GM20431 (cell line): Measurements from ENCODE around the gene TNNI2.
"Not testable (repeated sequence)": the region's sequence is repeated elsewhere in the genome, so short reads cannot be mapped to it uniquely, and the experiment has no call there.

Experiments
- in situ Hi-C: fragments of 300-500 bp; cut with MseI, MboI; formaldehyde crosslinking; loops from one replicate; pipeline ENCODE4 v1.15.0; 2020; ENCODE audit warnings: low sequenced_read_pairs; ENCODE audit not compliant: unreplicated experiment

TNNI2 gene

GRCh38 chr11:1870326-1870696, 31.5 kb downstream of the TNNI2 start:
- in situ Hi-C loops, result no loop called here

GRCh38 chr11:1870721-1871466, 32.1 kb downstream of the TNNI2 start:
- in situ Hi-C loops, result no loop called here

- in situ Hi-C loops, result no loop called here
These were observed 32.8 kb downstream of the TNNI2 start for GRCh38 chr11:1871531-1871930.

- in situ Hi-C loops, result no loop called here
These were observed 33.6 kb downstream of the TNNI2 start for GRCh38 chr11:1872267-1872985.

- in situ Hi-C loops, result no loop called here
These were observed 34.4 kb downstream of the TNNI2 start for GRCh38 chr11:1873048-1873812.

GRCh38 chr11:1873813-1874150, 35.0 kb downstream of the TNNI2 start:
- in situ Hi-C loops, result not testable (repeated sequence)

GRCh38 chr11:1874441-1875092, 35.8 kb downstream of the TNNI2 start:
- in situ Hi-C loops, result not testable (repeated sequence)

GRCh38 chr11:1875093-1875850, 36.5 kb downstream of the TNNI2 start:
- in situ Hi-C loops, result no loop called here

GRCh38 chr11:1875851-1876301, 37.1 kb downstream of the TNNI2 start:
- in situ Hi-C loops, result not testable (repeated sequence)

- in situ Hi-C loops, result no loop called here
These were observed 37.7 kb downstream of the TNNI2 start for GRCh38 chr11:1876361-1877063.

GRCh38 chr11:1877211-1878136, 38.7 kb downstream of the TNNI2 start:
- in situ Hi-C loops, result no loop called here

GRCh38 chr11:1878137-1879031, 39.6 kb downstream of the TNNI2 start:
- in situ Hi-C loops, result no loop called here

- in situ Hi-C loops, result no loop called here
These were observed 40.7 kb downstream of the TNNI2 start for GRCh38 chr11:1879342-1879940.

- in situ Hi-C loops, result no loop called here
These were observed 41.4 kb downstream of the TNNI2 start for GRCh38 chr11:1879941-1880720.

GRCh38 chr11:1880746-1881441, 42.1 kb downstream of the TNNI2 start:
- in situ Hi-C loops, result no loop called here
